Head of caudate nucleus (tissue), 42 donors: ENCODE results near the gene KCNMA1.
"Not testable (repeated sequence)": the region's sequence is repeated elsewhere in the genome, so short reads cannot be mapped to it uniquely, and the experiment has no call there.

Experiments used
- DNase-seq, 42 donors: peaks; one replicate each; pipeline versions ENCODE4 v3.0.0 to v3.0.0-alpha.2; 2020 to 2021; ENCODE audit warnings: mixed read lengths in 7 of 42
- intact Hi-C: fragments of 100-400 bp; cut with DNase I; formaldehyde crosslinking; loops from one replicate; pipeline ENCODE4 v1.15.0; 2022

KCNMA1 gene

GRCh38 chr10:77666821-77667220 lies 29.2 kb upstream of the KCNMA1 start:
- DNase-seq, result no peak
- intact Hi-C loops, result no loop called here

GRCh38 chr10:77664696-77665095 lies 27.1 kb upstream of the KCNMA1 start:
- no peak for DNase-seq
- intact Hi-C loops, result no loop called here

DNA sequence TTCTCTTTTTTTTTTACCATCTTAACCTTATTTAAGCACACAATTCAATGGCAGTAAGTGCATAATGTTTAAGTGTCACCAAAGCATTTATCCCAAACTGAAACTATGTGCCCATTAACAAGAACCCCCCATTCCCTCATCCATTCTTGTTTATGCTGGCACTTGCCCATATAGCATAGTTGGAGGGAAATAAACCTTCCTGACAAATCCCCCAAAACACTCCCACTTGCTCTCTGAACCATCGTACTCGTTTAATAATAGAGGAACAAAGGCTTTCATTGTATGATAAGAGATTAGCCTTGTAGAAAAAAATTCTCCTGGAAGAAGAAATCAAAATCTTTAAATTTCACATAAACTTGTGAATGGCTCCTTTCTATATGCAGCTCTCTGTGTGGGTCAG lies 26.4 kb upstream of the KCNMA1 start:
- intact Hi-C loops, result no loop called here
- DNase-seq, result no peak

GRCh38 chr10:77661674-77662073 lies 24.1 kb upstream of the KCNMA1 start:
- DNase-seq, result peak in 2 of 42 donors; percentile 14 to 26
- intact Hi-C loops, result no loop called here

GRCh38 chr10:77661100-77661499 lies 23.5 kb upstream of the KCNMA1 start:
- no peak for DNase-seq
- intact Hi-C loops, result no loop called here

GRCh38 chr10:77659046-77659670 lies 21.6 kb upstream of the KCNMA1 start:
- peak in 1 of 42 donors; percentile 1 for DNase-seq
- intact Hi-C loops, result not testable (repeated sequence)

DNA sequence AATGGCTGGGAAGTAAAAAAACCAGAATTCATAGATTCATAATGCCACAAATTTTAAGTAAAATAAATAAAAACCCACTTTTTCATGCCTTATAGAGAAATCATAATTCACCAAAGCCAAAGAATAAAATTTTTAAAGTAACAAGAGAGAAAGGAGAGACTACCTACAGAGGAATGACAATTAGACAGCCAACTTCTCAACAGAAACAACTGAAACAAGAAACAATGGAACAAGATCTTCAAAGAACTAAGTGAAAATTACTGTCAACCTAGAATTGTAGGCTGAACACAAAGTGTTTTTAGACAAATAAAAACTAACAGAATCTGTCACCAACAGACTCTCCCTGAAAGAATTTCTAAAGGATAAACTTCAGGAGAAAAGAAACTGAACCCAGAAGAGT lies 15.6 kb upstream of the KCNMA1 start:
- intact Hi-C loops, result no loop called here
- DNase-seq, result no peak

- DNase-seq, result no peak
- intact Hi-C loops, result no loop called here
Measured at GRCh38 chr10:77649333-77650331, 12.0 kb upstream of the KCNMA1 start.

DNA sequence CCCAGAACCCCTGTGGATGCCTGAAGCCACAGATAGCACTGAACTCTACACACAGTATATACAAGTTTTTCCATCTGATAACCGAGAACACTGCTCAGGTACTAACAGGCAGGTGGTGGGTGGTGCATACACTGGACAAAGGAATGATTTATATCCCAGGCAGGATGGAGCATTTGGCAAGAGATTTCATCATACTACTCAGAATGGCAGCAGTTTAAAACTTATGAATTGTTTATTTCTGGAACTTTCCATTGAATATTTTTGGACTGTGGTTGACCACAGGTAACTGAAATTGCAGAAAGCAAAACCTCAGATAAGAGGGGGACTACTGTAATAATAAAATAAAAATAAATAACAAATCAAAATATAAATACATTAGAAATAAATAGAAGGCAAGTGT lies 10.9 kb upstream of the KCNMA1 start:
- DNase-seq, result no peak

GRCh38 chr10:77647543-77648293 lies 10.1 kb upstream of the KCNMA1 start:
- DNase-seq, result no peak
- intact Hi-C loops, result no loop called here

More for the DNA sequence above, 10.9 kb upstream of the KCNMA1 start:
- intact Hi-C loops, result no loop called here

GRCh38 chr10:77644557-77645243 lies 7.1 kb upstream of the KCNMA1 start:
- no peak for DNase-seq
- intact Hi-C loops, result loop anchor here (5.0 kb wide), 2 partner anchors 252 to 467 kb away; no protein-coding TSS in a partner anchor

- intact Hi-C loops, result loop anchor here (5.0 kb wide), 2 partner anchors 252 to 467 kb away; no protein-coding TSS in a partner anchor
- peak in 14 of 42 donors; percentile 26 to 62 (median 40) for DNase-seq
Measured at GRCh38 chr10:77643795-77644468, 6.3 kb upstream of the KCNMA1 start.

- intact Hi-C loops, result loop anchor here (5.0 kb wide), 2 partner anchors 250 to 465 kb away; no protein-coding TSS in a partner anchor
- peak in 37 of 42 donors; percentile 18 to 92 (median 73) for DNase-seq
Measured at GRCh38 chr10:77641788-77642397, 4.3 kb upstream of the KCNMA1 start.

DNA sequence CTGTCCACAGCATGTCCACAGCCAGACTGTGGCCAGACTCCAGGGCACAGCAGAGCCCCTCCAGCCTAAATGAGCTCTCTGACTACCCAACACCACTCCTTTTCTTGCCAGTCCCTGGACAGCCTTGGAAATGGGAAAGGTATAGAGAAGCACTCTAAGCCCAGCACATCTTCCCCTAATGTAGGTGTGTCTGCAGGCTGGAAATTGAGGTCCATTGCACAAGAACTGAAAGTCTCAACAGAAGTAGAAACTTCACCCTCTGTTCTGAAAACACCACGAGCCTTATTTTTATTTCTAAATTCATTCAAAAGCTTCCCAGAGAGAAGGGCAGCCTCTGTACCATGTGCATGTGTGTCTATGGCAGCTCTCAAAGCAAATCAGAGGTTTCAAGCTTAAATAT lies 3.7 kb upstream of the KCNMA1 start:
- intact Hi-C loops, result loop anchor here (5.0 kb wide), 2 partner anchors 249 to 464 kb away; no protein-coding TSS in a partner anchor
- DNase-seq, result no peak

GRCh38 chr10:77640167-77640566 lies 2.6 kb upstream of the KCNMA1 start:
- no peak for DNase-seq
- intact Hi-C loops, result loop anchor here (5.0 kb wide), 2 partner anchors 248 to 463 kb away; no protein-coding TSS in a partner anchor

DNA sequence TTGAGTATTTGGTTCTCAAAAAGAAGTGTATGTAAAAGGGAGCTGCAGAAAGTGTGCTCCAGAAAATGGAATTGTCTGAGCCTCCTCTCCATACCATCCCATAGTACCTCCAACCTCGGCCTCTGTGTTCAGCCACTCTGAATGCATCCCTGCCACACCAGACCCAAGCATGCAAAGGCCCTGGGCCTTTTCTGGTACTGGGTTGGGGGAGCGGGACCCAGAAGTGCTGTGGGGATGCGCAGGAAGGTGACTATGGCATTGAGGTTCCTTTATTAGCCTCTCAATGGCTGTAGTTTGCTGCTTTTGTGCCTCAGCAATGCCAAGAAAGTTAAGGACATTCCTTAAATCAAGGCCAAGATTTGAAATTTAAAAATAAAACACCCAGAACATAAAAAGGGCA lies 2.1 kb upstream of the KCNMA1 start:
- intact Hi-C loops, result loop anchor here (5.0 kb wide), 2 partner anchors 247 to 462 kb away; no protein-coding TSS in a partner anchor
- no peak for DNase-seq

DNA sequence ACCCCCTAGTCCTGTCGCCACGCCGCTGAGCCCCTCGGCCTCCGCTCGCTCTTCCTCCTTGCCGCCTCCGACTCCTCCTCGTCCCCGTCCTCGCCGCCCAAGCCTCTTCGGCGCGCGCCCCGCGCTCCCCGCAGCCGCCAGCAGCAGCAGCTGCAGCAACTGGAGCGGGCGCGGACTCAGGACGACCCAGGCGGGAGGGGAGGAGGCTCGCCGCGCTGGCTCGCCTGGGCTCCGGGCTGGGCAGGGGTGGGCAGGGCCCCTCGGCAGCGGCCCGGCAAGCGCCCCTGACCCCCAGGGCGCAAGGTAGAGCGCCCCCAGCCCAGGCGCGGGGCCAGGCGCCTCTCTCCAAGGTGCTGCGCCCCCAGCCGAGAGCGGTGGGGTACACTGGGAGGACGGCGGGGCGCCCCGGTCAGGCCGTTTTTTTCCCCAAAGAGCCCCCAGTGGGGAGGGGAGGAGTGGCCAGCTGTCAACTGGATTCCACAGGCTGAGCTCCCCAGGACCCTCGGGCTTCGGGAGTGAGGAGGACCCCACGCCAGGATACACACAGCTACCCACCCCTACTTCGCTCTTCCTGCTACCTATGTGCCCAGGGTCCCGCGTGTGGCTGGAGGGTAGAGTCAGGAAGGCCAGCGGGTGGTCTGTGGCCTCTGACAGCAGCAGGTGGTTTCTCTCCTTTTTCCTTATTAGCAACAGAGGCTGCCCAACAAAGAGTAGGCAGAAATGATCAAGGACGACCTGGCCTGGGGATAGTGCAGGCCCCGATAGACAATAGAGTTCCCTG lies 903 bp upstream of the KCNMA1 start:
- peak in 39 of 42 donors; percentile 27 to 80 (median 64) for DNase-seq
- intact Hi-C loops, result no loop called here
